Epithelial cell of proximal tubule (primary cell): Measurements from ENCODE around the gene LMF1. TPM values are rescaled to one million over a fixed set of nuclear protein-coding genes. Genes with fewer than 3 reads are reported as not detected.

Experiments
- DNase-seq: peaks from one replicate; pipeline ENCODE4 v3.0.0-alpha.2; 2011; ENCODE audit warnings: low read depth
- H3K4me3 ChIP-seq: 2 replicates; pipeline ENCODE4 v1.5.1; 2011; ENCODE audit warnings: low read depth, mild to moderate bottlenecking, low read length
- total RNA-seq: library from RNA; depleted of rRNA; stranded (reverse); fragments of >200 nt; gene quantifications from 2 replicates; pipeline ENCODE4 v1.2.3, GENCODE V29; 2015
- TF ChIP-seq, protein P1 (sequence below): conservative IDR thresholded peaks from 2 replicates; pipeline ENCODE4 v1.5.1; 2012; ENCODE audit warnings: low read depth, mild to moderate bottlenecking, low read length

Gene LMF1
- total RNA-seq, 1 donor from 2014 or later, result 8.2 TPM

DNA sequence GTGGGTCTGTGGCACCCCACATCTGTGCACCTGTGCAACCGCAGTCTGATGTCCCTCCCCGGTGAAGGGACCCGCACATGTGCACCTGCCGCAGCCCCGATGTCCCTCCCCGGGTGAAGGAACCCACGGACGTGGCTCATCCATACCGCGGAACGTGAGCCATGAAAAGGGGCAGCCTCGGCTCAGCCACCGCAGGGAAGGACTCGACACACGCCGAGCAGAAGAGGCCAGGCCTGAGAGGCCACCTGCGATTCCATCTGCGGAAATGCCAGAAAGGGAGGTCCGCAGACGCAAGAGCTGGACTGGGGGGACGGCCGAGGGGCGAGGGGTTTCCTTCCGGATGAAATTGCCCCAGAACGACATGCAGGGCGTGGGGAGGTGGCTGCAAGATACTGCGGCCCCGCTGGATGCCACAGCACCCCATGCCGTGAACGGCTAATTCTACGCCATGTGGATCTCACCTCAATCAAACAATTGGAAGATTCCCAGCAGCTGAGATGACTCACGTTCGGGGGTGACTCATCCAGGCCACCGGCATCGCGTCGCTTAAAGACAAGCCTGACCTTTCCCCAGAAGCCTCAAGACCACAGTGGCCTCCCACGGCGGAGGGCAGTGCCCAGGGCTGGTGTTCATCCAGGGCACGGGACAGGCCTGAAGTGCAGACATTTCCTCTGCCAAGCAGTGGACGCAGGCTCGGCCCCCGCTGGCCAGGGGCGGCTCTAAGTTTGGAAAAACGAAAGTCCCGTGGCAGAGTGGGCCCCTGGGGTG lies 31.8 kb upstream of the LMF1 start:
- DNase-seq, result peak; percentile 51
- TF ChIP-seq, protein P1, sequence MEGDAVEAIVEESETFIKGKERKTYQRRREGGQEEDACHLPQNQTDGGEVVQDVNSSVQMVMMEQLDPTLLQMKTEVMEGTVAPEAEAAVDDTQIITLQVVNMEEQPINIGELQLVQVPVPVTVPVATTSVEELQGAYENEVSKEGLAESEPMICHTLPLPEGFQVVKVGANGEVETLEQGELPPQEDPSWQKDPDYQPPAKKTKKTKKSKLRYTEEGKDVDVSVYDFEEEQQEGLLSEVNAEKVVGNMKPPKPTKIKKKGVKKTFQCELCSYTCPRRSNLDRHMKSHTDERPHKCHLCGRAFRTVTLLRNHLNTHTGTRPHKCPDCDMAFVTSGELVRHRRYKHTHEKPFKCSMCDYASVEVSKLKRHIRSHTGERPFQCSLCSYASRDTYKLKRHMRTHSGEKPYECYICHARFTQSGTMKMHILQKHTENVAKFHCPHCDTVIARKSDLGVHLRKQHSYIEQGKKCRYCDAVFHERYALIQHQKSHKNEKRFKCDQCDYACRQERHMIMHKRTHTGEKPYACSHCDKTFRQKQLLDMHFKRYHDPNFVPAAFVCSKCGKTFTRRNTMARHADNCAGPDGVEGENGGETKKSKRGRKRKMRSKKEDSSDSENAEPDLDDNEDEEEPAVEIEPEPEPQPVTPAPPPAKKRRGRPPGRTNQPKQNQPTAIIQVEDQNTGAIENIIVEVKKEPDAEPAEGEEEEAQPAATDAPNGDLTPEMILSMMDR, result no peak
- no peak overlapping the region for H3K4me3 ChIP-seq

DNA sequence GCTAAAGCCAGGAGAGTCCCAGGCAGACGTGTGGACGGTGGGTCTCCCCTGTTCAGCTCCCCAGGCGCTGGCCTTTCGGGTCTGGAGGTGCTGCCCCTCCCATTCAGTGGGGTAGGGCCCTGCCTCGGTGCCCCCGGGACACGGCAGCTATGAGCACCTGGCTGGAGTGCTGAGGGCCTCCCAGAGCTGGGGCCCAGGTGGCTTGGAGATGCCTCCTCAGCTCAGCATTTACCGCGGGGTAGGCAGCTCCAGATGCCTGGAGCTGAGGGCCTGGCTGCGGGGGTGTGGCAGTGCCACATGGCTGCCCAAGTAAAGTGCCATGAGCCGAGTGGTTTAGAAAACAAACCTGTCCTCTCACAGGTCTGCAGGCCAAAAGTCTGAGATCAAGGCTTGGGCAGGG lies 30.3 kb upstream of the LMF1 start:
- no peak overlapping the region for H3K4me3 ChIP-seq
- DNase-seq, result no peak
- TF ChIP-seq, protein P1, result no peak

DNA sequence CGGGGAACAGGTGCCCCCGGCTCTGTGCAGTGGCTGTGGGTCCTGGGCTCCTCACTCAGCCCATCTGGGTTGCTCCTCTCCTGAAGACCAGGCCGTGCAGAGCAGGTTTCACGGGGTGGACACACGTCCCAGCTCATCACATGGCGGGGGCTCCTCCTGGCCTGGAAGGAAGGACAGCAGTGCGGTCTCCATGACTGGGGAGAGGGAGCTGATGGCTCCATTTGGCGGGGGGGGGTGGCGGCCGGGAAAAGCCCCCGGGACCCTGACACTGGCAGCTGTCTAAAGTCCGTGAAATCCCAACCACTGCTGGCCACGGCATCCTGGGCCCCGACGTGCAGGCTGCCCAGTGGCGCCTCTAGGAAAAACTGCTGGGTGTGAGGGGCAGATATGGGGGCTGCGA lies 29.8 kb upstream of the LMF1 start:
- TF ChIP-seq, protein P1, result no peak
- no peak overlapping the region for H3K4me3 ChIP-seq
- no peak for DNase-seq

DNA sequence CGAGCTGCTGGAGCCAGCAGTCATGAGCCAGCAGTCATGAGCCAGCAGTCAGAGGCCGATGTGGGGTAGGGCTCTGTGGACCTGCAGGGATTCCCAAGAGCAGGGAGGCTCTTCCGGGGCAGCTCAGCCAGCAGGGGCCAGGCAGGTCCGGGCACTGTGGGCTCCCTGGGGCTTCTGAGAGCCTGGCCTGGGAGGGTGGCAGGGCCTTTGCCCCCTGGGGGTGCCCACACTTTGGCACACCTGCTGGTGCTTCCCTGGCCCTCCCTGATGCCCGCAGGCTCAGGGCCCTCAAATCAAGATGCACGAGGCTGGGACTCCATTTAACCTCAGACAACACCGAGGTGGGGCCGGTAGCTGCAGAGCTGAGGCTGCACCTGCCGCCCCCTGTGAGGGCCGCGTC lies 28.9 kb upstream of the LMF1 start:
- H3K4me3 ChIP-seq, result no peak overlapping the region
- TF ChIP-seq, protein P1, result no peak
- no peak for DNase-seq

DNA sequence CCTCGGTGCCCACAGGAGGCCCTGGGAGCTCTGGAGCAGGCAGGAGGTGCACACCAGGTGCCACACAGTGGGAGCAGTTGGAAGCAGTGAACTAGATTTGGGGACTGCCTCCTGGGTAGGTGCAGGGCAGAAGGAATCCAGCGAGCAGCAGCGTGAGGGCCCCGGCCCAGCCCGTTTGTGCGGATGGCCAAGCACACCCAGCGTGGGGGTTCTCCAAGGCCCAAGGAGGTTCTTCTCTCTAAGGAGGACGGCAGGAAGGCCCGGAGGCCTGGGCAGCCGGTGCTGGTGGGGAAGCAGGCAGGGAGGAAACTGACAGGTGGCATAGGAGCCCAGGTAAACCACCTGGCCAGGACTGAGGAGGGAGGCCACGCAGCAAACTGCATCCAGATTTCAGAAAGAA lies 27.8 kb upstream of the LMF1 start:
- TF ChIP-seq, protein P1, result no peak
- no peak for DNase-seq
- no peak overlapping the region for H3K4me3 ChIP-seq

DNA sequence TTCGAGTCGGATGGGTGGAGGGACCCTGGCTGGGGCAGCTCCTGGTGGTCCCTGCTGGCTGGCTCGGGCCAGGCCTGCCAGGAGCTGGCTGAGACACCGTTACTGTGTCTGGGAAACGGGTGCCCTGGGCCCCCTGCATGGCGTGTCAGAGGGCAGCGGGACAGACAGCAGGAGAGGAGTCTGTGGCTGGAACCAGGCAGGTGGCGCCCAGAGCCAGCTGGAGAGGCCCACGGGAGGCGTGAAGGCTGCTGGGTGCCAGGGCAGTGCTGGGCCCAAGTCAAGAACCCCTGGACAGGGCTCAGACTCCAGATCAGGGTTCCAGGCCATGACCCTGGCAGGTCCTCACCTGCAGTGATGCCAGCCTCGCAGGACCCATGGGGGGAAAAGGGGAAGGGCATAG lies 27.4 kb upstream of the LMF1 start:
- no peak for DNase-seq
- H3K4me3 ChIP-seq, result no peak overlapping the region
- TF ChIP-seq, protein P1, result no peak

DNA sequence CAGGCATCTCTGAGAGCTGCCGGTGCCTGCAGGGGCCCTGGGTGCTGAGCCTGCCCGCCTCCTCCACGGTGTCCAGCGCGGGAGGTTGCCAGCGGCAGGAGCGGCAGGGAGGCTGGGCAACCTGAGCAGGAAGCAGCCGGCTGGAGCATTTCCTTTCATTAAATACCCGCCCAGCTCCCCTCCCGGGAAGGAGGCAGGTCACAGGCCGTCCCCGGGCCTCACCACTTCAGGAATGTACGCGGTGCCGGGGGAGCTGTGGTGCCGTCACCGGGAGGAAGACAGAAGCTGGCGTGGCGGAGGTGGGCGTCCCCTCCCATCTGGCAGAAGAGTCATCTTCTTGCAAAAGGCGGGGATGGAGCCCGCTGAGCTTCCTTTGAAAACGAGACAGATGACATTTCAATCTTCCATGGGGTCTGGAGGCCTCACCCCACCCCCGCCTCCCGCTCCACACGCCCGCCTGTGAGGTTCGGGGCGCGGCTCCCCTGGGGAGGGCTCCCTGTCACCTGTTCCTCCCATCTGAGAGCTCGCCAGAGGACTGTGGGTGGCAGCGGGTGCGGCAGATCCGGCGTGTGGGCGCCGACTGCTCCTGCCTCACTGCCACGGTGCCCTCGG lies 26.8 kb upstream of the LMF1 start:
- no peak for DNase-seq
- TF ChIP-seq, protein P1, result no peak
- H3K4me3 ChIP-seq, result peak overlapping the region; percentile 33
